HEK293 (cell line): ENCODE data around the gene LRP1.

Experiments used
- BCL11A ChIP-seq: fragments of 450-650 bp; formaldehyde crosslinking; IDR thresholded peaks from 2 replicates; pipeline ENCODE4 v1.5.1; 2016; ENCODE audit warnings: low read depth, missing biosample characterization, missing genetic modification characterization
- KLF1 ChIP-seq: fragments of 450-650 bp; formaldehyde crosslinking; IDR thresholded peaks from 2 replicates; pipeline ENCODE4 v1.5.1; 2016; ENCODE audit warnings: missing biosample characterization, missing genetic modification characterization
- SCRT1 ChIP-seq: fragments of 450-650 bp; formaldehyde crosslinking; IDR thresholded peaks from 2 replicates; pipeline ENCODE4 v1.5.1; 2016; ENCODE audit warnings: missing biosample characterization, missing genetic modification characterization, borderline replicate concordance
- TRIM28 ChIP-seq: IDR thresholded peaks from 2 replicates; pipeline ENCODE4 v1.6.1; 2011; ENCODE audit warnings: low read length, control low read depth, borderline replicate concordance
- YY1 ChIP-seq: fragments of 450-650 bp; formaldehyde crosslinking; IDR thresholded peaks from 2 replicates; pipeline ENCODE4 v1.5.1; 2018; ENCODE audit warnings: missing biosample characterization, missing genetic modification characterization
- ZBTB48 ChIP-seq: fragments of 450-650 bp; formaldehyde crosslinking; IDR thresholded peaks from 2 replicates; pipeline ENCODE4 v1.5.1; 2016; ENCODE audit warnings: missing biosample characterization, missing genetic modification characterization
- ZNF146 ChIP-seq: fragments of 450-650 bp; formaldehyde crosslinking; IDR thresholded peaks from 2 replicates; pipeline ENCODE4 v1.5.1; 2016; ENCODE audit warnings: missing biosample characterization, missing genetic modification characterization
- ZNF169 ChIP-seq: fragments of 450-650 bp; formaldehyde crosslinking; IDR thresholded peaks from 2 replicates; pipeline ENCODE4 v1.5.1; 2016; ENCODE audit warnings: missing biosample characterization, missing genetic modification characterization
- ZNF2 ChIP-seq: fragments of 450-650 bp; formaldehyde crosslinking; IDR thresholded peaks from 2 replicates; pipeline ENCODE4 v1.5.1; 2016; ENCODE audit warnings: missing biosample characterization, missing genetic modification characterization
- ZNF223 ChIP-seq: fragments of 450-650 bp; formaldehyde crosslinking; IDR thresholded peaks from 2 replicates; pipeline ENCODE4 v1.5.1; 2016; ENCODE audit warnings: missing biosample characterization, missing genetic modification characterization
- ZNF302 ChIP-seq: fragments of 450-650 bp; formaldehyde crosslinking; IDR thresholded peaks from 2 replicates; pipeline ENCODE4 v1.5.1; 2016; ENCODE audit warnings: missing biosample characterization, missing genetic modification characterization, low read depth
- ZNF324 ChIP-seq: fragments of 450-650 bp; formaldehyde crosslinking; IDR thresholded peaks from 2 replicates; pipeline ENCODE4 v1.5.1; 2016; ENCODE audit warnings: missing biosample characterization, missing genetic modification characterization
- ZNF544 ChIP-seq: fragments of 450-650 bp; formaldehyde crosslinking; IDR thresholded peaks from 2 replicates; pipeline ENCODE4 v1.5.0; 2017; ENCODE audit warnings: missing biosample characterization, missing genetic modification characterization
- ZNF600 ChIP-seq: fragments of 450-650 bp; formaldehyde crosslinking; IDR thresholded peaks from 2 replicates; pipeline ENCODE4 v1.5.1; 2016; ENCODE audit warnings: missing biosample characterization, missing genetic modification characterization
- TF ChIP-seq, protein P1 (sequence below): fragments of 450-650 bp; formaldehyde crosslinking; IDR thresholded peaks from 2 replicates; pipeline ENCODE4 v1.5.1; 2016; ENCODE audit warnings: missing biosample characterization, missing genetic modification characterization
- TF ChIP-seq, protein P2 (sequence below): sonication (generic); formaldehyde crosslinking; IDR thresholded peaks from 2 replicates; pipeline ENCODE4 v1.8.1; 2022; ENCODE audit warnings: mild to moderate bottlenecking, moderate library complexity, missing genetic modification reagents
- TF ChIP-seq, protein P3 (sequence below): fragments of 450-650 bp; formaldehyde crosslinking; IDR thresholded peaks from 2 replicates; pipeline ENCODE4 v1.5.1; 2017; ENCODE audit warnings: missing biosample characterization, mild to moderate bottlenecking, missing genetic modification characterization, moderate library complexity
- TF ChIP-seq, protein P4 (sequence below): fragments of 450-650 bp; formaldehyde crosslinking; IDR thresholded peaks from 2 replicates; pipeline ENCODE4 v1.5.1; 2017; ENCODE audit warnings: missing biosample characterization, missing genetic modification characterization
- TF ChIP-seq, protein P5 (sequence below): fragments of 450-650 bp; formaldehyde crosslinking; conservative IDR thresholded peaks from 2 replicates; pipeline ENCODE4 v1.5.1; 2016; ENCODE audit warnings: low read depth, missing biosample characterization, missing genetic modification characterization
- TF ChIP-seq, protein P6 (sequence below): fragments of 450-650 bp; formaldehyde crosslinking; IDR thresholded peaks from 2 replicates; pipeline ENCODE4 v1.5.1; 2016; ENCODE audit warnings: missing biosample characterization, missing genetic modification characterization
- TF ChIP-seq, protein P7 (sequence below): fragments of 450-650 bp; formaldehyde crosslinking; IDR thresholded peaks from 2 replicates; pipeline ENCODE4 v1.5.1; 2016; ENCODE audit warnings: missing biosample characterization, missing genetic modification characterization

Gene LRP1

DNA sequence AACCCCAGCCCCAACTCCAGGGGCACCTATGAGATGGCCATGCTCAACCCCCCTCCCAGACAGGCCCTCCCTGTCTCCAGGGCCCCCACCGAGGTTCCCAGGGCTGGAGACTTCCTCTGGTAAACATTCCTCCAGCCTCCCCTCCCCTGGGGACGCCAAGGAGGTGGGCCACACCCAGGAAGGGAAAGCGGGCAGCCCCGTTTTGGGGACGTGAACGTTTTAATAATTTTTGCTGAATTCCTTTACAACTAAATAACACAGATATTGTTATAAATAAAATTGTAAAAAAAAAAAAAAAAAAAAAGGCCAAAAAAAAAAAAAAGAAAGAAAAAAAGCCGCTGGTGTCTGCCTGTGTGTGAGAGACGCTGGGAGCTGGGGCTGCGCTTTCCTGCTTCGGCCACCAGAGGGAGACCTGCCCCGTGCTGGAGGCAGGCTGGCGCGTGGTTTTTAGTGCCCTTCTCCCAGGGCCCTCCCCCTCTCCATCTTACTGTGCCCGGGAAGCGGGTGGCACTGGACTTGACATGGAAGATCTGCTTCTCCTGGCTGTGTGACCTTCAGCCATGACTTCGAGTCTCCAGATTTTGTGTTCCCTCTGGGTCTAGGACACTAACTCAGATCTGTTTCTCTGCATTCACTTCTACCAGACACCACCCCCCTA is 84.9 kb downstream of the LRP1 start (continued):
- TF ChIP-seq ZNF302 (tag by site-specific recombination), result no peak
- no peak for TF ChIP-seq ZNF544 (tag by site-specific recombination)
- TF ChIP-seq, protein P1, sequence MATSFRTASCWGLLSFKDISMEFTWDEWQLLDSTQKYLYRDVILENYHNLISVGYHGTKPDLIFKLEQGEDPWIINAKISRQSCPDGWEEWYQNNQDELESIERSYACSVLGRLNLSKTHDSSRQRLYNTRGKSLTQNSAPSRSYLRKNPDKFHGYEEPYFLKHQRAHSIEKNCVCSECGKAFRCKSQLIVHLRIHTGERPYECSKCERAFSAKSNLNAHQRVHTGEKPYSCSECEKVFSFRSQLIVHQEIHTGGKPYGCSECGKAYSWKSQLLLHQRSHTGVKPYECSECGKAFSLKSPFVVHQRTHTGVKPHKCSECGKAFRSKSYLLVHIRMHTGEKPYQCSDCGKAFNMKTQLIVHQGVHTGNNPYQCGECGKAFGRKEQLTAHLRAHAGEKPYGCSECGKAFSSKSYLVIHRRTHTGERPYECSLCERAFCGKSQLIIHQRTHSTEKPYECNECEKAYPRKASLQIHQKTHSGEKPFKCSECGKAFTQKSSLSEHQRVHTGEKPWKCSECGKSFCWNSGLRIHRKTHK (tag by site-specific recombination), result no peak
- TF ChIP-seq ZNF2 (tag by site-specific recombination), result 0 out of 2 replicates have a peak, but pooled peaks have one; percentile 43
- no peak for TF ChIP-seq ZNF146
- TF ChIP-seq, protein P2, sequence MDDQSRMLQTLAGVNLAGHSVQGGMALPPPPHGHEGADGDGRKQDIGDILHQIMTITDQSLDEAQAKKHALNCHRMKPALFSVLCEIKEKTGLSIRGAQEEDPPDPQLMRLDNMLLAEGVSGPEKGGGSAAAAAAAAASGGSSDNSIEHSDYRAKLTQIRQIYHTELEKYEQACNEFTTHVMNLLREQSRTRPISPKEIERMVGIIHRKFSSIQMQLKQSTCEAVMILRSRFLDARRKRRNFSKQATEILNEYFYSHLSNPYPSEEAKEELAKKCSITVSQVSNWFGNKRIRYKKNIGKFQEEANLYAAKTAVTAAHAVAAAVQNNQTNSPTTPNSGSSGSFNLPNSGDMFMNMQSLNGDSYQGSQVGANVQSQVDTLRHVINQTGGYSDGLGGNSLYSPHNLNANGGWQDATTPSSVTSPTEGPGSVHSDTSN (CRISPR knock-in tag), result no peak
- TF ChIP-seq BCL11A (tag by site-specific recombination), result no peak
- TF ChIP-seq YY1 (tag by site-specific recombination), result no peak
- TF ChIP-seq ZNF324 (tag by site-specific recombination), result no peak; the same call in 1 of the 2 replicates
- no peak for TF ChIP-seq ZBTB48
- no peak for TF ChIP-seq SCRT1
- TF ChIP-seq, protein P3, sequence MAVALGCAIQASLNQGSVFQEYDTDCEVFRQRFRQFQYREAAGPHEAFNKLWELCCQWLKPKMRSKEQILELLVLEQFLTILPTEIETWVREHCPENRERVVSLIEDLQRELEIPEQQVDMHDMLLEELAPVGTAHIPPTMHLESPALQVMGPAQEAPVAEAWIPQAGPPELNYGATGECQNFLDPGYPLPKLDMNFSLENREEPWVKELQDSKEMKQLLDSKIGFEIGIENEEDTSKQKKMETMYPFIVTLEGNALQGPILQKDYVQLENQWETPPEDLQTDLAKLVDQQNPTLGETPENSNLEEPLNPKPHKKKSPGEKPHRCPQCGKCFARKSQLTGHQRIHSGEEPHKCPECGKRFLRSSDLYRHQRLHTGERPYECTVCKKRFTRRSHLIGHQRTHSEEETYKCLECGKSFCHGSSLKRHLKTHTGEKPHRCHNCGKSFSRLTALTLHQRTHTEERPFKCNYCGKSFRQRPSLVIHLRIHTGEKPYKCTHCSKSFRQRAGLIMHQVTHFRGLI, result no peak
- TF ChIP-seq, protein P4, sequence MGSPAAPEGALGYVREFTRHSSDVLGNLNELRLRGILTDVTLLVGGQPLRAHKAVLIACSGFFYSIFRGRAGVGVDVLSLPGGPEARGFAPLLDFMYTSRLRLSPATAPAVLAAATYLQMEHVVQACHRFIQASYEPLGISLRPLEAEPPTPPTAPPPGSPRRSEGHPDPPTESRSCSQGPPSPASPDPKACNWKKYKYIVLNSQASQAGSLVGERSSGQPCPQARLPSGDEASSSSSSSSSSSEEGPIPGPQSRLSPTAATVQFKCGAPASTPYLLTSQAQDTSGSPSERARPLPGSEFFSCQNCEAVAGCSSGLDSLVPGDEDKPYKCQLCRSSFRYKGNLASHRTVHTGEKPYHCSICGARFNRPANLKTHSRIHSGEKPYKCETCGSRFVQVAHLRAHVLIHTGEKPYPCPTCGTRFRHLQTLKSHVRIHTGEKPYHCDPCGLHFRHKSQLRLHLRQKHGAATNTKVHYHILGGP (tag by site-specific recombination), result no peak
- TF ChIP-seq TRIM28, result no peak
- TF ChIP-seq, protein P5, sequence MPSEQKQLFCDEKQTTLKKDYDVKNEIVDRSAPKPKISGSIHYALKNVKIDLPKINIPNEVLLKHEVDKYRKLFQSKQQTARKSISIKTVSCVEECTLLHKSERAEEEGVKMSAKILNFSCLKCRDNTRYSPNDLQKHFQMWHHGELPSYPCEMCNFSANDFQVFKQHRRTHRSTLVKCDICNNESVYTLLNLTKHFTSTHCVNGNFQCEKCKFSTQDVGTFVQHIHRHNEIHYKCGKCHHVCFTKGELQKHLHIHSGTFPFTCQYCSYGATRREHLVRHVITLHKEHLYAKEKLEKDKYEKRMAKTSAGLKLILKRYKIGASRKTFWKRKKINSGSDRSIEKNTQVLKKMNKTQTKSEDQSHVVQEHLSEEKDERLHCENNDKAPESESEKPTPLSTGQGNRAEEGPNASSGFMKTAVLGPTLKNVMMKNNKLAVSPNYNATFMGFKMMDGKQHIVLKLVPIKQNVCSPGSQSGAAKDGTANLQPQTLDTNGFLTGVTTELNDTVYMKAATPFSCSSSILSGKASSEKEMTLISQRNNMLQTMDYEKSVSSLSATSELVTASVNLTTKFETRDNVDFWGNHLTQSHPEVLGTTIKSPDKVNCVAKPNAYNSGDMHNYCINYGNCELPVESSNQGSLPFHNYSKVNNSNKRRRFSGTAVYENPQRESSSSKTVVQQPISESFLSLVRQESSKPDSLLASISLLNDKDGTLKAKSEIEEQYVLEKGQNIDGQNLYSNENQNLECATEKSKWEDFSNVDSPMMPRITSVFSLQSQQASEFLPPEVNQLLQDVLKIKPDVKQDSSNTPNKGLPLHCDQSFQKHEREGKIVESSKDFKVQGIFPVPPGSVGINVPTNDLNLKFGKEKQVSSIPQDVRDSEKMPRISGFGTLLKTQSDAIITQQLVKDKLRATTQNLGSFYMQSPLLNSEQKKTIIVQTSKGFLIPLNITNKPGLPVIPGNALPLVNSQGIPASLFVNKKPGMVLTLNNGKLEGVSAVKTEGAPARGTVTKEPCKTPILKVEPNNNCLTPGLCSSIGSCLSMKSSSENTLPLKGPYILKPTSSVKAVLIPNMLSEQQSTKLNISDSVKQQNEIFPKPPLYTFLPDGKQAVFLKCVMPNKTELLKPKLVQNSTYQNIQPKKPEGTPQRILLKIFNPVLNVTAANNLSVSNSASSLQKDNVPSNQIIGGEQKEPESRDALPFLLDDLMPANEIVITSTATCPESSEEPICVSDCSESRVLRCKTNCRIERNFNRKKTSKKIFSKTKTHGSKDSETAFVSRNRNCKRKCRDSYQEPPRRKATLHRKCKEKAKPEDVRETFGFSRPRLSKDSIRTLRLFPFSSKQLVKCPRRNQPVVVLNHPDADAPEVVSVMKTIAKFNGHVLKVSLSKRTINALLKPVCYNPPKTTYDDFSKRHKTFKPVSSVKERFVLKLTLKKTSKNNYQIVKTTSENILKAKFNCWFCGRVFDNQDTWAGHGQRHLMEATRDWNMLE, result 0 out of 2 replicates have a peak, but pooled peaks have one; percentile 25
- TF ChIP-seq ZNF600 (tag by site-specific recombination), result no peak
- TF ChIP-seq KLF1 (tag by site-specific recombination), result no peak; the same call in 1 of the 2 replicates
- no peak for TF ChIP-seq ZNF169
- no peak for TF ChIP-seq ZNF223 (tag by site-specific recombination)
- TF ChIP-seq, protein P6, sequence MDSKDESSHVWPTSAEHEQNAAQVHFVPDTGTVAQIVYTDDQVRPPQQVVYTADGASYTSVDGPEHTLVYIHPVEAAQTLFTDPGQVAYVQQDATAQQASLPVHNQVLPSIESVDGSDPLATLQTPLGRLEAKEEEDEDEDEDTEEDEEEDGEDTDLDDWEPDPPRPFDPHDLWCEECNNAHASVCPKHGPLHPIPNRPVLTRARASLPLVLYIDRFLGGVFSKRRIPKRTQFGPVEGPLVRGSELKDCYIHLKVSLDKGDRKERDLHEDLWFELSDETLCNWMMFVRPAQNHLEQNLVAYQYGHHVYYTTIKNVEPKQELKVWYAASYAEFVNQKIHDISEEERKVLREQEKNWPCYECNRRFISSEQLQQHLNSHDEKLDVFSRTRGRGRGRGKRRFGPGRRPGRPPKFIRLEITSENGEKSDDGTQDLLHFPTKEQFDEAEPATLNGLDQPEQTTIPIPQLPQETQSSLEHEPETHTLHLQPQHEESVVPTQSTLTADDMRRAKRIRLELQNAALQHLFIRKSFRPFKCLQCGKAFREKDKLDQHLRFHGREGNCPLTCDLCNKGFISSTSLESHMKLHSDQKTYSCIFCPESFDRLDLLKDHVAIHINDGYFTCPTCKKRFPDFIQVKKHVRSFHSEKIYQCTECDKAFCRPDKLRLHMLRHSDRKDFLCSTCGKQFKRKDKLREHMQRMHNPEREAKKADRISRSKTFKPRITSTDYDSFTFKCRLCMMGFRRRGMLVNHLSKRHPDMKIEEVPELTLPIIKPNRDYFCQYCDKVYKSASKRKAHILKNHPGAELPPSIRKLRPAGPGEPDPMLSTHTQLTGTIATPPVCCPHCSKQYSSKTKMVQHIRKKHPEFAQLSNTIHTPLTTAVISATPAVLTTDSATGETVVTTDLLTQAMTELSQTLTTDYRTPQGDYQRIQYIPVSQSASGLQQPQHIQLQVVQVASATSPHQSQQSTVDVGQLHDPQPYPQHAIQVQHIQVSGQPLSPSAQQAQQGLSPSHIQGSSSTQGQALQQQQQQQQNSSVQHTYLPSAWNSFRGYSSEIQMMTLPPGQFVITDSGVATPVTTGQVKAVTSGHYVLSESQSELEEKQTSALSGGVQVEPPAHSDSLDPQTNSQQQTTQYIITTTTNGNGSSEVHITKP, result peak; percentile 18; the same call in 1 of the 2 replicates
- TF ChIP-seq, protein P7, sequence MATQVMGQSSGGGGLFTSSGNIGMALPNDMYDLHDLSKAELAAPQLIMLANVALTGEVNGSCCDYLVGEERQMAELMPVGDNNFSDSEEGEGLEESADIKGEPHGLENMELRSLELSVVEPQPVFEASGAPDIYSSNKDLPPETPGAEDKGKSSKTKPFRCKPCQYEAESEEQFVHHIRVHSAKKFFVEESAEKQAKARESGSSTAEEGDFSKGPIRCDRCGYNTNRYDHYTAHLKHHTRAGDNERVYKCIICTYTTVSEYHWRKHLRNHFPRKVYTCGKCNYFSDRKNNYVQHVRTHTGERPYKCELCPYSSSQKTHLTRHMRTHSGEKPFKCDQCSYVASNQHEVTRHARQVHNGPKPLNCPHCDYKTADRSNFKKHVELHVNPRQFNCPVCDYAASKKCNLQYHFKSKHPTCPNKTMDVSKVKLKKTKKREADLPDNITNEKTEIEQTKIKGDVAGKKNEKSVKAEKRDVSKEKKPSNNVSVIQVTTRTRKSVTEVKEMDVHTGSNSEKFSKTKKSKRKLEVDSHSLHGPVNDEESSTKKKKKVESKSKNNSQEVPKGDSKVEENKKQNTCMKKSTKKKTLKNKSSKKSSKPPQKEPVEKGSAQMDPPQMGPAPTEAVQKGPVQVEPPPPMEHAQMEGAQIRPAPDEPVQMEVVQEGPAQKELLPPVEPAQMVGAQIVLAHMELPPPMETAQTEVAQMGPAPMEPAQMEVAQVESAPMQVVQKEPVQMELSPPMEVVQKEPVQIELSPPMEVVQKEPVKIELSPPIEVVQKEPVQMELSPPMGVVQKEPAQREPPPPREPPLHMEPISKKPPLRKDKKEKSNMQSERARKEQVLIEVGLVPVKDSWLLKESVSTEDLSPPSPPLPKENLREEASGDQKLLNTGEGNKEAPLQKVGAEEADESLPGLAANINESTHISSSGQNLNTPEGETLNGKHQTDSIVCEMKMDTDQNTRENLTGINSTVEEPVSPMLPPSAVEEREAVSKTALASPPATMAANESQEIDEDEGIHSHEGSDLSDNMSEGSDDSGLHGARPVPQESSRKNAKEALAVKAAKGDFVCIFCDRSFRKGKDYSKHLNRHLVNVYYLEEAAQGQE (tag by site-specific recombination), result no peak
